ENCODE measurements around the gene ERBB4.

GRCh38 chr2:212176151-212176550 is 362.5 kb downstream of the ERBB4 start:
- TF ChIP-seq CTCF (conservative IDR thresholded peaks at IDR 0.05; ENCODE audit: low read length): no peak
- TF ChIP-seq EZH2phosphoT487 (IDR thresholded peaks at IDR 0.05; ENCODE audit: borderline replicate concordance): no peak
